Esophagus (tissue), 2 donors: ENCODE measurements around the gene ALOX15B. TPM values are rescaled to one million over a fixed set of nuclear protein-coding genes. Genes with fewer than 3 reads are reported as not detected.

Source experiments
- H3K27ac ChIP-seq, 2 donors: one replicate each; pipeline ENCODE4 v1.5.1; 2013; ENCODE audit warnings: low read depth in 2 of 2, mild to moderate bottlenecking in 2 of 2, inconsistent platforms in 1 of 2, low read length in 1 of 2, moderate library complexity in 1 of 2
- H3K27me3 ChIP-seq, 2 donors: one replicate each; pipeline ENCODE4 v1.6.1; 2013; ENCODE audit warnings: low read length in 2 of 2, control low read depth in 1 of 2, mild to moderate bottlenecking in 1 of 2; ENCODE audit not compliant: insufficient read depth in 2 of 2, control insufficient read depth in 1 of 2
- H3K36me3 ChIP-seq, 2 donors: one replicate each; pipeline ENCODE4 v1.6.1; 2013; ENCODE audit warnings: low read length in 1 of 2; ENCODE audit not compliant: control insufficient read depth in 2 of 2, insufficient read depth in 2 of 2
- H3K4me1 ChIP-seq, 2 donors: one replicate each; pipeline ENCODE4 v1.6.1; 2013; ENCODE audit warnings: low read length in 1 of 2; ENCODE audit not compliant: control insufficient read depth in 2 of 2, insufficient read depth in 2 of 2
- H3K4me3 ChIP-seq, 2 donors: one replicate each; pipeline ENCODE4 v1.5.1; 2013; ENCODE audit warnings: low read length in 2 of 2, mild to moderate bottlenecking in 2 of 2, low read depth in 1 of 2, moderate library complexity in 1 of 2
- H3K9me3 ChIP-seq, 2 donors: one replicate each; pipeline ENCODE4 v1.6.1; 2013; ENCODE audit warnings: mild to moderate bottlenecking in 2 of 2, low read depth in 1 of 2, low read length in 1 of 2, moderate library complexity in 1 of 2; ENCODE audit not compliant: control insufficient read depth in 2 of 2, insufficient read depth in 1 of 2
- WGBS, 2 donors: extraction: QIAGEN DNeasy Blood & Tissue Kit; methylation state at CpG; one replicate each; pipeline ENCODE4 v1.1.7; 2013; 5-methylcytosine and 5-hydroxymethylcytosine counted together
- polyA plus RNA-seq, 2 donors: library from polyadenylated mRNA; stranded (reverse); fragments of 200-250 nt; gene quantifications; one replicate each; pipeline ENCODE4 v1.2.3, GENCODE V29; 2013
- donor health status: healthy with polysubstance abuse.
- donor health status: Bipolar disorder and iron deficiency.

ALOX15B gene
- polyA plus RNA-seq, 2 donors, result 22.8 to 24.7 TPM

DNA sequence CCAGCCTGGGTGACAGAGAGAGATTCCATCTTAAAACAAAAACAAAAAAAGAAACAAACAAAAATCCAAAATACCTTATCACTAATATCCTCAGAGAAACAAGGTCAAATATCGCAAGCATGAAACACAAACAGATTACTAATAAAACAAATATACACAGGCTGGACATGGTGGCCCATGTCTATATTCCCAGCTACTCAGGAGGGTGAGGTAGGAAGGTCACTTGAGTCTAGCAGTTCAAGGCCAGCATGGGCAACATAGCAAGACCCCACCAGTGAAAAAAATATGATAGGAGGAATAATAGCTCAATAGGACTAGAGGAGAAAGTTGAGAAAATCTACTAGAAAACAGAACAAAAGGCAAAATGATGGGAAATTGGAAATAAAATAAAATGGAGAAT, 6.9 kb upstream of the ALOX15B start:
- Histone ChIP-seq H3K4me1 (peaks cover 0 to 3% of the 10 kb centered on the region in 2 donors), H3K27ac (no peak overlapping the region), H3K27me3 (no peaks in the 10 kb centered on the region), H3K4me3 (no peak overlapping the region), H3K9me3 (no peaks in the 10 kb centered on the region), H3K36me3 (no peaks in the 10 kb centered on the region)
- 81 to 96% methylated on average over 1 of the region's 1 CpG for WGBS, 2 donors

DNA sequence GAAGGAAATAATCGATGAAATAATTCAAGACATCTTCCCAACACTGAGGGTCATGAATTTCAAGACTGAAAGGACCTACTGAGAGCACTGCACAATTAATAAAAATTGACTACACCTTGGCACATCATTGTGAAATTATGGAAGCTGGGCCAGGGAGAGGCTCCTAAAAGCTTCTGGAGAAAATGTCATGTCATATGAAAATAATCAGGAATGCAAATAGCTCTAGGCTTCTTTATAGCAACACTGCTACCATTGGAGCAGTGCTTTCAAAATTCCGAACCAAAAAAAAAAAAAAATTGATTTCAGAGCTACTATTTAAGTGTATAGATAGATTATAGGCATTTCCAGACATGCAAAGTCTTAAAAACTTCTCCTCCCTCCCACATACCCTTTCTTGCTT, 6.4 kb upstream of the ALOX15B start:
- no peak overlapping the region for H3K4me3 ChIP-seq
- 60 to 71% methylated on average over 2 of the region's 2 CpGs for WGBS, 2 donors

GRCh38 chr17:8039611-8040168, 831 bp downstream of the ALOX15B start:
- Histone ChIP-seq H3K27ac (peak overlapping the region in 1 of 2 donors; percentile 47), H3K9me3 (no peaks in the 10 kb centered on the region), H3K4me1 (peaks cover 0 to 7% of the 10 kb centered on the region in 2 donors), H3K27me3 (no peaks in the 10 kb centered on the region), H3K4me3 (peak overlapping the region; percentile 2 to 44), H3K36me3 (peaks cover 0 to 5% of the 10 kb centered on the region in 2 donors)
- WGBS, 2 donors, result 53 to 66% methylated on average over 11 of the region's 11 CpGs

More for the DNA sequence above, 6.4 kb upstream of the ALOX15B start:
- Histone ChIP-seq H3K27me3 (no peaks in the 10 kb centered on the region), H3K36me3 (no peaks in the 10 kb centered on the region), H3K4me1 (peaks cover 0 to 3% of the 10 kb centered on the region in 2 donors), H3K9me3 (no peaks in the 10 kb centered on the region), H3K27ac (no peak overlapping the region)

DNA sequence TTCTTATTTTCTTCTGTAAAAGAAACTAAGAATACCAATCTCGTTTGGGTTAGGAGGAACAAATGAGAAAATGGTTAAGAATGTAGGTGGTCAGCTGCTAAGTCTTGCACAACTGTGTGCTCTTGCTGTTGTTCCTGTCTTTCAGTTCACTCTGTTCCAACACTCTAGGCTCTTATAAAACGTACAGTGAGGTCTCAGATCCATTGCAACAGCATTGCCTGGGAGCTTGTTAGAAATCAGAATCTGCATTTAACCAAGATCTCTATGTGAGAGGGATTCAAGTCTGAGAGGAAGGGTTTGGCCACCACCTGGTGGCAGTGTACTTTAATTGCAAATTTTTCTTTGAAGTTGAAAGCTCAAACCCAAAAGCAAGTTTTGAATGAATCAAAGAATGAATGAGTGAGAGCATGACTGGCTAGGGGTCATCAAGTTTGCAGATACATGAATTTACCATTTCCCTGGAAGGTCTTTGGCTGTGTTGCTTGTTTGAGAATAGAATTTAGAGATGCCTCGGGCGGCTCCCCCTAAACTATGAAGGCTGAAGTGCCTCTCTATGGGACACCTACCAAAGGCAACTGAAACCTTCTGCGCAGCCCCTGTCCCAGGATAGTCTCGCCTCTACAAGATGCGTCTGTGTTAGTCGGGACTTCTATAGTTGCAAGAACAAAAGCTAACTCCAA, 2.5 kb downstream of the ALOX15B start:
- peaks cover 0 to 7% of the 10 kb centered on the region in 2 donors for H3K4me1 ChIP-seq
- peak overlapping the region; percentile 53 to 73 for H3K27ac ChIP-seq
- no peak overlapping the region for H3K4me3 ChIP-seq
- no peaks in the 10 kb centered on the region for H3K27me3 ChIP-seq
- 67 to 68% methylated on average over 8 of the region's 8 CpGs for WGBS, 2 donors
- H3K36me3 ChIP-seq, result peaks cover 0 to 5% of the 10 kb centered on the region in 2 donors
- no peaks in the 10 kb centered on the region for H3K9me3 ChIP-seq

GRCh38 chr17:8041979-8042378, 3.1 kb downstream of the ALOX15B start:
- Histone ChIP-seq H3K27ac (no peak overlapping the region), H3K27me3 (no peaks in the 10 kb centered on the region)

DNA sequence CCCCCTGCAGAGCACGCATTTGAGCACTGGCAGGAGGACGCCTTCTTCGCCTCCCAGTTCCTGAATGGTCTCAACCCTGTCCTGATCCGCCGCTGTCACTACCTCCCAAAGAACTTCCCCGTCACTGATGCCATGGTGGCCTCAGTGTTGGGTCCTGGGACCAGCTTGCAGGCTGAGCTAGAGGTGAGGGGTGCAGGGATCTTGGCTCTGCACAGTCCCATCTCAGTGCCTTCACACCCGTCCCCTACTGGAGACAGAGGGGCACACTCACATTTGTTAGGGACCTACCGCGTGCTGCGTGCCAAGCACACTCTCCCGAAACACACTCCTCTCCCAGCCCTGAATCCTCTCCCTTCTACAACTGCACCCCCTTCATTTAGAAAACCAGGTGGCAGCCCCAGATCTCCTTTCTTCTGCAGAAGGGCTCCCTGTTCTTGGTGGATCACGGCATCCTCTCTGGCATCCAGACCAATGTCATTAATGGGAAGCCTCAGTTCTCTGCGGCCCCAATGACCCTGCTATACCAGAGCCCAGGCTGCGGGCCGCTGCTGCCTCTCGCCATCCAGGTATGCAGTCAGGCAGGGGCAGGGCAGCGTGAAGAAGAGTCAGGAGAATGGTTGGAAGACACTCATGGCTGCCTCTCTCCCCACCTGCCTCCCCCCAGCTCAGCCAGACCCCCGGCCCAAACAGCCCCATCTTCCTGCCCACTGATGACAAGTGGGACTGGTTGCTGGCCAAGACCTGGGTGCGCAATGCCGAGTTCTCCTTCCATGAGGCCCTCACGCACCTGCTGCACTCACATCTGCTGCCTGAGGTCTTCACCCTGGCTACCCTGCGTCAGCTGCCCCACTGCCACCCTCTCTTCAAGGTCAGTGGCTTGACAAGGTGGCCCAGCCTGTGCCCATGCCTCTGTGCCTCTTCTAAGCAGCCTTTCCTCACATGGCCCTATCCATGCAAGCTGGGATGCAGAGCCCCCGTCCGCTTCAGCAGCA, 6.3 kb downstream of the ALOX15B start:
- Histone ChIP-seq H3K9me3 (no peaks in the 10 kb centered on the region), H3K4me1 (peaks cover 2% of the 10 kb centered on the region in 2 donors), H3K27me3 (no peaks in the 10 kb centered on the region), H3K4me3 (no peak overlapping the region), H3K27ac (no peak overlapping the region), H3K36me3 (peaks cover 0 to 6% of the 10 kb centered on the region in 2 donors)
- 84 to 85% methylated on average over 24 of the region's 24 CpGs for WGBS, 2 donors

More at GRCh38 chr17:8041979-8042378, 3.1 kb downstream of the ALOX15B start:
- Histone ChIP-seq H3K4me3 (no peak overlapping the region), H3K36me3 (peaks cover 0 to 5% of the 10 kb centered on the region in 2 donors), H3K4me1 (peaks cover 2 to 7% of the 10 kb centered on the region in 2 donors), H3K9me3 (no peaks in the 10 kb centered on the region)

- WGBS, 2 donors, result 82 to 83% methylated on average over 11 of the region's 11 CpGs
- no peak overlapping the region for H3K27ac ChIP-seq
- peaks cover 0 to 2% of the 10 kb centered on the region in 2 donors for H3K4me1 ChIP-seq
- peaks cover 0 to 6% of the 10 kb centered on the region in 2 donors for H3K36me3 ChIP-seq
- no peak overlapping the region for H3K4me3 ChIP-seq
- H3K27me3 ChIP-seq, result no peaks in the 10 kb centered on the region
- H3K9me3 ChIP-seq, result no peaks in the 10 kb centered on the region
These were observed 7.6 kb downstream of the ALOX15B start for GRCh38 chr17:8046306-8046928.

GRCh38 chr17:8046929-8047768, 8.3 kb downstream of the ALOX15B start:
- 85 to 86% methylated on average over 20 to 24 of the region's 24 CpGs for WGBS, 2 donors
- no peaks in the 10 kb centered on the region for H3K9me3 ChIP-seq

More at GRCh38 chr17:8046929-8047768, 8.3 kb downstream of the ALOX15B start:
- Histone ChIP-seq H3K36me3 (peaks cover 0 to 6% of the 10 kb centered on the region in 2 donors), H3K4me3 (no peak overlapping the region), H3K27ac (no peak overlapping the region), H3K4me1 (peaks cover 0 to 2% of the 10 kb centered on the region in 2 donors), H3K27me3 (no peaks in the 10 kb centered on the region)
